ENCODE results near the gene IQCF6. TPM values are rescaled to one million over a fixed set of nuclear protein-coding genes. Genes with fewer than 3 reads are reported as not detected.

Gene IQCF6
- total RNA-seq, result not detected

DNA sequence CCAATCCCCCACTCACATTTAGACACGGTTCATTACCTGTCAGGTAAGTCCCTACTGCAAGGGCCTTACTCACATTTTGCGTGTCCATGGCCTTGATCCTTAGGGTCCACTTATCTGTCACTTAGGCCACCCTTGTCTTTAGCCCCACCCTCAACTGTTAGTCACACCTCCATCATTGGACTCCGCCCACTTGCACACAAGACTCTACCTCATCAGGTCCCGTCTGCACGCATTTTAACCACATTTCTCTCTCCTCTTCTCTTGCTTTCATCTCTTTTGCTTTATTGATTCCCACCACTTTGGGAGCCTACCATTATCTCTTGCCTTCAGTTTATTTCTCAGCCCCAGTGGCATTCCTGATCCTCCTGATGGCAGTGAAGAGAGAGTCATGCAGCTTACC is at the start of gene IQCF6:
IQCF6 (minus strand) TSS at position 101 of the 400 bp plus-strand sequence; CDS start at position 88, 13 bp downstream.
- H3K36me3 Mint-ChIP-seq, result no peaks in the 10 kb centered on the region

DNA sequence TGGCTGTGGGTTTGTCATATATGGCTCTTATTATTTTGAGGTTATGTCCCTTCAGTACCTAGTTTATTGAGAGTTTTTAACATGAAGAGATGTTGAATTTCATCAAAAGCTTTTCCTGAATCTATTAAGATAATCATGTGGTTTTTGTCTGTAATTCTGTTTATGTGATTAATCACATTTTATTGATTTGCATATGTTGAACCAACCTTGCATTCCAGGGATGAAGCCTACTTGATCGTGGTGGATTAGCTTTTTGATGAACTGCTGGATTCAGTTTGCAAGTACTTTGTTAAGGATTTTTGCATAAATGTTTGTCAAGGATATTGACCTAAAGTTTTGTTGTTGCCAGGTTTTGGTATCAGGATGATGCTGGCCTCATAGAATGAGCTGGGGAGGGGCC is 49.3 kb upstream of the IQCF6 start:
- ChIA-PET POLR2A (no interaction called here), CTCF (no interaction called here)
- no peak overlapping the region for H3K27ac Mint-ChIP-seq
- peaks cover under 1% of the 10 kb centered on the region for H3K4me1 Mint-ChIP-seq (ENCODE audit: low read depth)
- peaks cover 11% of the 10 kb centered on the region for H3K36me3 Mint-ChIP-seq
- DNase-seq, result no peak
- no peak overlapping the region for H3K4me3 Mint-ChIP-seq
- H3K9me3 Mint-ChIP-seq, result peaks cover 22% of the 10 kb centered on the region
- peaks cover 13% of the 10 kb centered on the region for H3K27me3 Mint-ChIP-seq
- intact Hi-C loops (cut with micrococcal nuclease), result no loop called here

More for the DNA sequence above, at the start of gene IQCF6:
- DNase-seq, result no peak
- H3K27me3 Mint-ChIP-seq, result peaks cover 10% of the 10 kb centered on the region
- H3K4me3 Mint-ChIP-seq, result no peak within 1 kb of the TSS
- CTCF ChIA-PET, result no interaction called here
- H3K27ac Mint-ChIP-seq, result no peak within 1 kb of the TSS
- intact Hi-C loops (cut with micrococcal nuclease), result no loop called here
- no peaks in the 10 kb centered on the region for H3K4me1 Mint-ChIP-seq (ENCODE audit: low read depth)
- no peaks in the 10 kb centered on the region for H3K9me3 Mint-ChIP-seq
- POLR2A ChIA-PET, result no interaction called here

DNA sequence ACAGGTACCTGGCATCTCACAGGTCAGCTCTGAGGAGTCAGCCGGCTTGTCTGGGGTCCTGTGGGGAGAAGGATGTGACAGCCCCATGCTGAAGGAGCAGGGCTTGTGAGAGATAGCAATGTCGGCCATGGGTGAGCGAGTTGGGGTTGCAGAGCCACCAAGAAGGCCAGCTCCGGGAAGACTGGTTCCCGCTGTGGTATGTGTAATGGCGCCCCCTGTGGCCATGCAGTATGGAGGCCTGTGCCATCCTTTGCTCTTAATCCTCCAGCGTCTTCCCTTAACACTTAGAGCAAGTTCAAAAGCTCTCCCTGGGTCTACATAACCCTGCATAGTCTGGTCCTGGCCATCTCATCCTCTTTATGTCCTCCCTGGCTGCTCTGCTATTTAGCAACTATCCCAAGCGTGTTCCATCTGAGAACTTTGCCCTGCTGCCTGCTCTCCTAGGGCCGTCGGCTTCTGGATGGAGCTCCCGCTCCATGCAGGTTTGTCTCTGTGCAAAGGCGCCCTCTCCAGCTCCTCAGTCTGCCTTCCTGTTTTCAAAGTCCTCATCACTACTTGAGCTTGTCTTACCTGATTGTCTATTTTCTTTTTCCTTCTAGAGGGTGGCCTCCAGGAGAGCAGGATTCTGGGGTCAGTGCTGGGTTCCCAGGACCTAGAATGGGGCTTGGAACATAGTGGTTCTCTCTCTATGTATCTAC is 40.8 kb upstream of the IQCF6 start:
- ChIA-PET CTCF (interaction anchor here (1.0 to 2.0 kb wide), 8 partner anchors 8 to 351 kb away, joined by 3 to 9 read pairs (median 4); no protein-coding TSS in a partner anchor), POLR2A (no interaction called here)
- Mint-ChIP-seq H3K36me3 (peaks cover 1% of the 10 kb centered on the region), H3K27ac (no peak overlapping the region), H3K4me1 (ENCODE audit: low read depth) (peaks cover 4% of the 10 kb centered on the region), H3K27me3 (peaks cover 24% of the 10 kb centered on the region), H3K9me3 (peaks cover 4% of the 10 kb centered on the region), H3K4me3 (no peak overlapping the region)
- intact Hi-C loops (cut with micrococcal nuclease), result no loop called here
- peak; percentile 27 for DNase-seq

DNA sequence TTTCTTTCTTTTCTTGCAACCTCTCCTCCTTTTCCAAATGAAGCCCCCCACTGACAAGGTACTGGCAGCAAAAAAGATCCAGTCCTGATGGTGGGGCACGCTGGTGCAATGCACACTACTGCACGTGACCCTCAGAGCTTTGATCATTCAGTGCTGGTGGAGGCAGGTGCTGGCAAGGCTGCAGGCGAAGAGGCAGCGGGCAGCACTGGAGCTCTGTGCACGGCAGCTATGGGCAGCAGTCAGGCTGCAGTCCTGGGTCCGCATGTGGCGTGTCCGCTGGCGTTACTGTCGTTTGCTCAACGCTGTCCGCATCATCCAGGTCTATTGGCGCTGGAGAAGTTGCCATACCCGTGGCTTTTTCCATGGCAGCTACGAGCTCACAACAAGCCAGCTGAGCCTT is 40.1 kb upstream of the IQCF6 start:
- CTCF ChIA-PET, result interaction anchor here (1.1 to 2.0 kb wide), 7 partner anchors 8 to 352 kb away, joined by 3 to 9 read pairs (median 3); no protein-coding TSS in a partner anchor
- H3K36me3 Mint-ChIP-seq, result peaks cover 1% of the 10 kb centered on the region
- no peak for DNase-seq
- H3K27ac Mint-ChIP-seq, result no peak overlapping the region
- peaks cover 23% of the 10 kb centered on the region for H3K27me3 Mint-ChIP-seq
- intact Hi-C loops (cut with micrococcal nuclease), result no loop called here
- no peak overlapping the region for H3K4me3 Mint-ChIP-seq
- peaks cover 4% of the 10 kb centered on the region for H3K4me1 Mint-ChIP-seq (ENCODE audit: low read depth)
- POLR2A ChIA-PET, result no interaction called here
- H3K9me3 Mint-ChIP-seq, result peaks cover 4% of the 10 kb centered on the region

DNA sequence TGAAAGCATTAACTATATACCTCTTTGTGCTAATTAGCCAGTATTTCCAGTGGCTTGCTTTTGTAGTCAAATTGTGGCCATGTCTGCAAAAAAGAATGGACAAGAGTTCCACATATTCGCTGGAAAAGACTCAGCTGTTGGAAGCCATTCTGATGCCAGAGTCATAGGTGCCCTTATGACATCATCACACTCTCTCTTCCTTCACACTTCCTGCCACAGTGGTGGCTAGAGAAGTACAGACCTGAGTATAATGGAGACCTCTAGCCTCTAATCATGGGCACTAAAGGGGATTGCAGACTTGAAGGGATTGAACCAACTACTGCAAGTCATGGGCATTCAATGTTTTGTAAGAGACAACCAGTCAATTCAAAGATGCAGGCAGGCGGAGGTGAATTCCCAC is 38.3 kb upstream of the IQCF6 start:
- ChIA-PET CTCF (interaction anchor here (1.4 kb wide), 1 partner anchor 10 kb away, joined by 4 read pairs; no protein-coding TSS in a partner anchor), POLR2A (no interaction called here)
- H3K4me1 Mint-ChIP-seq (ENCODE audit: low read depth), result peaks cover 2% of the 10 kb centered on the region
- H3K27me3 Mint-ChIP-seq, result peaks cover 19% of the 10 kb centered on the region
- no peak overlapping the region for H3K4me3 Mint-ChIP-seq
- intact Hi-C loops (cut with micrococcal nuclease), result no loop called here
- peaks cover 4% of the 10 kb centered on the region for H3K9me3 Mint-ChIP-seq
- no peak for DNase-seq
- peaks cover 1% of the 10 kb centered on the region for H3K36me3 Mint-ChIP-seq
- no peak overlapping the region for H3K27ac Mint-ChIP-seq

DNA sequence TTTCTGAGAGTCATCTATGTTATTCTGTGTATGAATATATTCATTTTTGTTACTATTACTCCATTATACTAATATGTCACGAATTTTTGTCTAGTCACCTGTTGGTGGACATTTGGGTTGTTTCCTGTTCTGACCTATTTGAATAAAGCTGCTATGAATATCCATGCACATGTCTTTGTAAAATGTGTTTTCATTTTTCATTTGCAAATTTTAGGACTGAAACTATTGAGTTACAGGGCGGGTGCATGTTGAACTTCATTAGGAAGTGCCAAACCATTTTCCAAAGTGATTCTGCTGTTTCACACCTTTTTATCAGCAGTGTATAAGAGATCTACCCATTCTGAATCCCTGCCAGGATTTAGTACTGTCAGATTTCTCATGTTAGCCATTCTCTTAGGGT is 37.7 kb upstream of the IQCF6 start:
- H3K36me3 Mint-ChIP-seq, result peaks cover 1% of the 10 kb centered on the region
- CTCF ChIA-PET, result interaction anchor here (1.4 kb wide), 1 partner anchor 10 kb away, joined by 4 read pairs; no protein-coding TSS in a partner anchor
- intact Hi-C loops (cut with micrococcal nuclease), result no loop called here
- no peak for DNase-seq
- POLR2A ChIA-PET, result no interaction called here
- H3K9me3 Mint-ChIP-seq, result peaks cover 2% of the 10 kb centered on the region
- H3K27me3 Mint-ChIP-seq, result peaks cover 17% of the 10 kb centered on the region
- no peak overlapping the region for H3K4me3 Mint-ChIP-seq
- H3K4me1 Mint-ChIP-seq (ENCODE audit: low read depth), result peaks cover 2% of the 10 kb centered on the region
- H3K27ac Mint-ChIP-seq, result no peak overlapping the region

DNA sequence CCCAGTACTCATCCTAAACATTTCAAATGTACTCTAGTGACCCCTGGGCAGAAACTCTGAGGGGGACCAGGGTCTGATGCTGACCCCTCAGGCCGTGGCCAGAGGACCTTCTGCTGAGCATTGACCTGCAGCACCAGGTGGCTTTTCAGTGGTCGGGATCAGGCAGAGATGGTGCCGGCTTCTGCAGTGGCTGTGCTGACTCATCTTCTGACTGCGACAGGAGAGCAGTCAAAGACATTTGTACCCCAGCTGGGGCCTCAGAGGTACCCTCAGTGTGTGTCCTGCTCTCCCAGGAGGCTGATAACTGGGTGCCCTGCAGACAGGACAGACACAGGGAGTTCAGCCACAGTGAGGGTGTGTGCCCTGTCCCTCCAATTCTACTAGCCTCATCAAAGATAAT is 36.6 kb upstream of the IQCF6 start:
- H3K4me1 Mint-ChIP-seq (ENCODE audit: low read depth), result peaks cover under 1% of the 10 kb centered on the region
- H3K27me3 Mint-ChIP-seq, result peaks cover 15% of the 10 kb centered on the region
- no peak overlapping the region for H3K4me3 Mint-ChIP-seq
- CTCF ChIA-PET, result no interaction called here
- no peak overlapping the region for H3K27ac Mint-ChIP-seq
- no peaks in the 10 kb centered on the region for H3K36me3 Mint-ChIP-seq
- H3K9me3 Mint-ChIP-seq, result no peaks in the 10 kb centered on the region
- DNase-seq, result no peak
- POLR2A ChIA-PET, result no interaction called here
- intact Hi-C loops (cut with micrococcal nuclease), result no loop called here

DNA sequence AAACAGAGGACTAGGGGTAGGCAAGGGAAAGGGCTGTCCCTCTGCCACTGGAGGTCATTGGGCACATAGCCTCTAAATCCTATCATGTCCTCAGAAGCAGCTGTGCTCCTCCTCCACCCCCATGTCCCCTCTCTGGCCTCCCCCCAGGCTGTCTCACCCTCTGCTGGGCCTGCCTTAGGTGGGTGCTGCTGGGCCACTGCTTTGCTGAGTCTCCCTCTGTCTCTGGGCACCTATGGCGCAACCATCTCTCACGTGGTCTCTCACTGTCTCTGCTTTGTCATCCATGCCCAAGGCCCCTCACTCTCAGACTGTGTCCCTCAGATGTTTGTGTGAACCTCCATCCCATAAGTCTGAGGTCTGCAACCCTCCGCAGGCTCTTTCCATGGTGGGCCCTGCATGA is 35.0 kb upstream of the IQCF6 start:
- ChIA-PET POLR2A (no interaction called here), CTCF (no interaction called here)
- Mint-ChIP-seq H3K27me3 (peaks cover 14% of the 10 kb centered on the region), H3K4me1 (ENCODE audit: low read depth) (no peaks in the 10 kb centered on the region), H3K4me3 (no peak overlapping the region), H3K36me3 (no peaks in the 10 kb centered on the region), H3K9me3 (no peaks in the 10 kb centered on the region), H3K27ac (no peak overlapping the region)
- intact Hi-C loops (cut with micrococcal nuclease), result no loop called here
- DNase-seq, result no peak

DNA sequence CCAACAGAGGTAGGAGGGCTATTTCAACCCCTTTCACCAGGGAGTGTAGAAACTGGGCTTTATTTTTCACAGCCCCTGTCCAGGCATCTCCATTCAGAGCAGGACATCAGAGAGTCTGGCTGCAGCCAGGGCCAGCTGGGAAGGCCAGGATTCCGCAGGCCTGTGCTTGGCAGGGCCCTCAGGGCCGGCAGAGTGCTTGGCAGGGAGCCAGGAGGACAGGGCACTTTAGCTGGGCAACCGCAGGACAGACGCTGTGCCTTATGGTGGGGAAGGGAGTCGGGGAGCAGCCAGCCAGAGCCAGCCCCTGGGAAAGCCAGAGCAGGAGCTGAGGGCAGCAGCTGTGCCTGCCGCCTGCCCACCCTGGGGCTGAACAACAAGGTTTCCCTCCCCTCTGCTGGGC is 34.5 kb upstream of the IQCF6 start:
- ChIA-PET POLR2A (no interaction called here), CTCF (no interaction called here)
- Mint-ChIP-seq H3K4me3 (no peak overlapping the region), H3K4me1 (ENCODE audit: low read depth) (no peaks in the 10 kb centered on the region), H3K9me3 (no peaks in the 10 kb centered on the region), H3K36me3 (no peaks in the 10 kb centered on the region), H3K27me3 (peaks cover 12% of the 10 kb centered on the region), H3K27ac (no peak overlapping the region)
- intact Hi-C loops (cut with micrococcal nuclease), result no loop called here
- no peak for DNase-seq

DNA sequence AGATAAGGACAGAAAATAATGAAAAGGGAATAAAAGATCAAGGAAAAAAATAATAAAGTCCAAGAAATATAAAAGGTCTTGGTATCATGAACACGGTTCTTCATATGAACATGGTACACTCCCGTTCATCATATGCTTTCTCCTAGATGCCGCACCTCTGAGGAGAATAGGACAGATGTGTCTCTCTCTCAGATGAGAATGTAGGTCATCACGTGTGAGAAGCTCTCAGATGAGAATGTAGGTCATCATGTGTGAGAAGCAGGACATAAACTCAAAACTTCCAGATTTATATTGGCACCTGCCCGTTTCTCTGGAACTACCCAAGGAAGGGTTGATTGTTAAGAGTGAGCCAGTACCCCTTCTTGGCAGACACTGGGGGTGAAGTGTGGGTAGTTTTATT is 29.9 kb upstream of the IQCF6 start:
- Mint-ChIP-seq H3K27ac (no peak overlapping the region), H3K9me3 (peaks cover 4% of the 10 kb centered on the region), H3K4me3 (no peak overlapping the region), H3K27me3 (no peaks in the 10 kb centered on the region), H3K4me1 (ENCODE audit: low read depth) (no peaks in the 10 kb centered on the region), H3K36me3 (no peaks in the 10 kb centered on the region)
- ChIA-PET POLR2A (no interaction called here), CTCF (interaction anchor here (0.7 to 2.6 kb wide), 2 partner anchors 9 to 10 kb away, joined by 4 to 8 read pairs; no protein-coding TSS in a partner anchor)
- intact Hi-C loops (cut with micrococcal nuclease), result no loop called here
- no peak for DNase-seq

DNA sequence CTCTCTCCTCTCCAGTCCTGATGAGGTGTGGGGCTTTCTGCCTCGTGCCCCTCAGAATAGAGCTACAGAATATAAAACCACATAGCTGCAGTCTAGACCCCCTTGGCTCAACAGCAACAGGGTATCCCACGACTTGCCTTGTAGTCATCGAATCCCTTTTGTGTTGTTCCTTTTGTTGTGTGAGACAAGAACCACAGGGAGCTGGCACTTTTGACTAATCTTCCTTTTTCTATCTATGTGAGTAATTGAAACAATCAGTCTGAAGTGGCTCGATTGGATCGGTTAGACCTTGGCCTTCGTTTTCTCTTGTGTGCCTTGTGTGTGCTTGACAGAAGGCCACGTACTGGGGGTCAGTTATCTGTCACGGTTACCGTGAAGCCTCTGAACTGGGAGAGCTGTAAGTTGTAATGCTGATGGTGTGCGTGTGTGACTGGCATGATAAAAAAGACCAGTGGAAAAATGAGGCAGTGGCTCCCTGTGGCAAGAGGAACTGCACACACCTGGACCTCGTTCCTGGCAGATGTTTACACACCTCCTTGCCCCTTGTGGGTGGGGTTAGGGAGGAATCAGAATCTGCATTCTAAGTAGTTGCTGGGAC is 23.2 kb upstream of the IQCF6 start:
- Mint-ChIP-seq H3K9me3 (no peaks in the 10 kb centered on the region), H3K4me3 (no peak overlapping the region), H3K36me3 (no peaks in the 10 kb centered on the region), H3K27ac (no peak overlapping the region), H3K4me1 (ENCODE audit: low read depth) (peaks cover 6% of the 10 kb centered on the region), H3K27me3 (peaks cover 11% of the 10 kb centered on the region)
- no peak for DNase-seq
- POLR2A ChIA-PET, result no interaction called here
- CTCF ChIA-PET, result interaction anchor here (0.6 to 1.9 kb wide), 4 partner anchors 65 to 302 kb away, joined by 4 to 12 read pairs (median 5); partner anchors contain the start of gene DCAF1
- intact Hi-C loops (cut with micrococcal nuclease), result no loop called here

DNA sequence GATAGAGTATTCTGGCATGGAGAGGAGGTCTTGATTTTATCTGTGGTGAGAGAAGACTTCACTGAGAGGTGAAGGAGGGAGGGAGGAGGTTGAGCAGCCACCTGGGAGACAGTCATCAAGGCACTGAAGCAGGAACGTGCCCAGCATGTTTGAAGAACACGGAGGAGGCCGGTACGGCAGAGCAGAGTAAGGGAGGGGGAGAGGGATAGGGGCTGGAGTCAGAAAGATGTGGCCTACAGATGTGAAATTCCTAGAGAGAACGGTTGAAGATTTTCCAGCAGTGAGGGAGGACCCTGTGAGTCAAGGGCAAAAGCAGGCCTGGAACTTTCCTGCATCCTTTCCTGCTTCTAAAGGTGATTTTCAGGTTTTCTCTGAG is 21.7 kb upstream of the IQCF6 start:
- Mint-ChIP-seq H3K4me1 (ENCODE audit: low read depth) (peaks cover 13% of the 10 kb centered on the region), H3K27me3 (peaks cover 22% of the 10 kb centered on the region), H3K36me3 (no peaks in the 10 kb centered on the region), H3K9me3 (no peaks in the 10 kb centered on the region), H3K27ac (no peak overlapping the region), H3K4me3 (no peak overlapping the region)
- CTCF ChIA-PET, result interaction anchor here (0.9 to 6.2 kb wide), 10 partner anchors 9 to 300 kb away, joined by 3 to 88 read pairs (median 6); partner anchors contain the start of gene DCAF1
- intact Hi-C loops (cut with micrococcal nuclease), result loop anchor here (1.0 kb wide), 2 partner anchors 81 to 300 kb away; partner anchors contain the start of gene DCAF1
- POLR2A ChIA-PET, result no interaction called here
- no peak for DNase-seq

Data from activated CD4-positive, alpha-beta memory T cell treated with anti-CD3 and anti-CD28 coated beads for 36 hours (primary cell).